ENCODE data around the gene PODXL. TPM values are rescaled to one million over a fixed set of nuclear protein-coding genes. Genes with fewer than 3 reads are reported as not detected.
A peak's percentile ranks its signal among the peaks of the same experiment; 100 is the strongest.

Gene PODXL
- total and polyA plus RNA-seq, 2 of the 8 experiments (the other 6 are each of a cell fraction or from before 2014, with no cell fraction given) = 638 to 925 TPM

DNA sequence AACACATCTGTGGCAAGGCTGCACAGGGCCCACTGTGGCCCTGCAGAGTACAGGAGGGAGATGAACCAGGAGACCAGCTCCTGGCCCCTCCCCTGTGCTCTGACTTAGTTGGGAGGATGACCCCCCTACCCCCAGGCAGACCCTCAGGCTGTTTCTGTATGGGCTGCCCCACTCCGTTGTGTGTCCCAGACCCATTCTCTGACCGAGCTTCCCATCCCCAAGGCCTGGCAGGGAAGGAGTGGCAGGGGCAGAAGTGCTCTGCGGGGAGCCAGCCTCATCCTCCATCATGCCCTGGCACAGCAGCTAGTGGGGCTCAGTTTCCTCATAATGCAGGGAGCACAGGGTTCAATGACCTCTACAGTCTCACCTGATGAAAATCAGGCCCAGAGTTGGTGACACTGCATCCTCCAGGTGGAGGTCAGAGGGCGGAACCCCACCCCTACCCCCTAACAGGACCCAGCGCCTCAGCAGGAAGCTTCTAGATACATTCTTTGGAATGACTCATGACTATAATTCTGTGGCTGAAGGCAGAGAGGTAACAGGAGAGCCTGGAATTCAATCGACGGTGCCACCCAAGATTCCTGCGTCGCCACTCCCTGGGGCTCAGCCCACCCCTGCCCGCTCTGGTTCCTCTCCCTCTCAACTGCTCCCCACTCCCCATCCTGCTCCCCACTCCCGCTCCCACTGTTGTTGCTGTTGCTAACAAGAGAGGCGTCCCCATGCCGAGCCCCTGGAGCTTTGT, 18.2 kb downstream of the PODXL start:
- no peak for FAIRE-seq
- peaks cover 70 to 78% of the 10 kb centered on the region in 2 experiments for H4K20me1 ChIP-seq (replicated peaks in 1 of 2; ENCODE audit: control insufficient read depth in 1 of 2, insufficient read depth in 2 of 2, low read length in 2 of 2)
- TF ChIP-seq KDM4A (IDR thresholded peaks at IDR 0.05; ENCODE audit: low read depth, low read length, severe bottlenecking) = no peak
- TF ChIP-seq JUND (IDR thresholded peaks at IDR 0.05; ENCODE audit: low read length) = peak; percentile 24; the same call in 1 of the 2 replicates
- TF ChIP-seq JUN (IDR thresholded peaks at IDR 0.05; ENCODE audit: low read depth, low read length) = no peak
- no peak for TF ChIP-seq TAF1 (IDR thresholded peaks at IDR 0.05; ENCODE audit: low read depth, low read length)
- TF ChIP-seq, protein P1, sequence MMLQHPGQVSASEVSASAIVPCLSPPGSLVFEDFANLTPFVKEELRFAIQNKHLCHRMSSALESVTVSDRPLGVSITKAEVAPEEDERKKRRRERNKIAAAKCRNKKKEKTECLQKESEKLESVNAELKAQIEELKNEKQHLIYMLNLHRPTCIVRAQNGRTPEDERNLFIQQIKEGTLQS (IDR thresholded peaks at IDR 0.05; ENCODE audit: insufficient read depth, low read depth, low read length) = no peak
- no peak for TF ChIP-seq POU5F1 (IDR thresholded peaks at IDR 0.05; ENCODE audit: low read depth, low read length)
- TF ChIP-seq, protein P2, sequence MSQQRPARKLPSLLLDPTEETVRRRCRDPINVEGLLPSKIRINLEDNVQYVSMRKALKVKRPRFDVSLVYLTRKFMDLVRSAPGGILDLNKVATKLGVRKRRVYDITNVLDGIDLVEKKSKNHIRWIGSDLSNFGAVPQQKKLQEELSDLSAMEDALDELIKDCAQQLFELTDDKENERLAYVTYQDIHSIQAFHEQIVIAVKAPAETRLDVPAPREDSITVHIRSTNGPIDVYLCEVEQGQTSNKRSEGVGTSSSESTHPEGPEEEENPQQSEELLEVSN (IDR thresholded peaks at IDR 0.05) = no peak
- no peak for TF ChIP-seq ZNF274 (IDR thresholded peaks at IDR 0.05; ENCODE audit: borderline replicate concordance, extremely low read depth, low read length)
- TF ChIP-seq HDAC2 (IDR thresholded peaks at IDR 0.05; ENCODE audit: borderline replicate concordance in 1 of 2, low read depth in 2 of 2, low read length in 2 of 2) = no peak
- TF ChIP-seq POLR2A (IDR thresholded peaks at IDR 0.05; ENCODE audit: control extremely low read depth in 1 of 2, low read depth in 2 of 2, low read length in 2 of 2) = peak in 1 of 2 experiments; percentile 28; a peak in 1 of 3 replicates

More for the DNA sequence above, 18.2 kb downstream of the PODXL start:
- Histone ChIP-seq H3K14ac (ENCODE audit: insufficient read length) (no peak overlapping the region), H2BK120ac (replicated peaks; ENCODE audit: low read depth, low read length) (no peak overlapping the region), H3K9ac (replicated peaks in 1 of 4; ENCODE audit: extremely low read depth in 1 of 4, low read depth in 3 of 4, low read length in 3 of 4) (no peak overlapping the region), H2BK20ac (ENCODE audit: low read length) (0 out of 2 replicates have a peak overlapping the region, but pooled peaks have one; percentile 21), H4K8ac (ENCODE audit: extremely low read depth, insufficient read depth, low read length) (no peak overlapping the region; the same call in 1 of the 2 replicates), H2AK5ac (ENCODE audit: low read depth, low read length) (no peak overlapping the region), H2AFZ (ENCODE audit: low read length) (no peak overlapping the region), H3K4me3 (ENCODE audit: extremely low read depth in 1 of 4, insufficient read depth in 2 of 4, low read depth in 3 of 4, low read length in 4 of 4) (no peak overlapping the region), H3K56ac (replicated peaks; ENCODE audit: insufficient read length, low read depth, low read length) (no peak overlapping the region), H3K4me2 (ENCODE audit: insufficient read depth in 1 of 2, low read depth in 2 of 2, low read length in 2 of 2) (peak overlapping the region in 1 of 2 experiments; percentile 19; a peak in 2 of 4 replicates), H3K4me1 (replicated peaks in 1 of 4; ENCODE audit: control insufficient read depth in 3 of 4, insufficient read depth in 4 of 4, low read length in 3 of 4) (peaks cover 21 to 67% (median 39%) of the 10 kb centered on the region in 4 experiments), H3K79me2 (ENCODE audit: control insufficient read depth in 1 of 2, insufficient read depth in 2 of 2, low read length in 2 of 2) (peaks cover 76 to 100% of the 10 kb centered on the region in 2 experiments), H3K79me1 (ENCODE audit: low read depth, low read length) (peaks cover 26% of the 10 kb centered on the region), H2BK12ac (ENCODE audit: low read depth, low read length) (no peak overlapping the region), H4K5ac (ENCODE audit: insufficient read length, low read depth, low read length) (no peak overlapping the region), H3K23ac (ENCODE audit: insufficient read length) (no peak overlapping the region), H3K18ac (ENCODE audit: extremely low read depth, low read length) (peak overlapping the region; percentile 34; the same call in 1 of the 2 replicates), H3K27ac (ENCODE audit: low read depth, low read length) (peak overlapping the region; percentile 47; the same call in 1 of the 2 replicates), H3K9me3 (ENCODE audit: insufficient read depth in 2 of 2, low read depth in 1 of 2, low read length in 1 of 2) (no peaks in the 10 kb centered on the region), H4K91ac (replicated peaks; ENCODE audit: insufficient read length, low read length) (no peak overlapping the region), H2BK5ac (ENCODE audit: low read depth, low read length) (peak overlapping the region; percentile 53; the same call in 1 of the 2 replicates), H3K23me2 (ENCODE audit: low read depth, low read length) (no peaks in the 10 kb centered on the region), H3K27me3 (replicated peaks in 1 of 4; ENCODE audit: control insufficient read depth in 3 of 4, extremely low read depth in 1 of 4, insufficient read depth in 3 of 4, low read length in 3 of 4) (no peaks in the 10 kb centered on the region), H3K4ac (replicated peaks; ENCODE audit: insufficient read length, low read depth, low read length) (no peak overlapping the region), H2BK15ac (ENCODE audit: low read length) (no peak overlapping the region), H3K36me3 (ENCODE audit: control insufficient read depth in 2 of 4, insufficient read depth in 4 of 4, low read length in 3 of 4) (peaks cover 4 to 88% (median 11%) of the 10 kb centered on the region in 4 experiments)
- DNase-seq (ENCODE audit: low read depth in 1 of 2, low spot score in 2 of 2) = no peak
- CTCF ChIA-PET (ENCODE audit: partially characterized antibody) = interaction anchor here (1.1 to 11.9 kb wide), 8 partner anchors 10 to 117 kb away, joined by 4 to 154 read pairs (median 5); no protein-coding TSS in a partner anchor
- 85% methylated on average over 13 of the region's 13 CpGs; no CpG with 5 or more reads in 1 of the 2 experiments for WGBS, 2 experiments (ENCODE audit: extremely low coverage in 1 of 2, insufficient coverage in 1 of 2, insufficient read length in 1 of 2, insufficient replicate concordance in 2 of 2, low coverage in 1 of 2, low lambda C conversion rate in 2 of 2, missing lambda C conversion rate in 1 of 2)
- POLR2A ChIA-PET (ENCODE audit: partially characterized antibody) = interaction anchor here (0.6 to 17.7 kb wide), 16 partner anchors 8 to 590 kb away, joined by 3 to 108 read pairs (median 4); partner anchors contain the start of gene PODXL

Measured in H1 (cell line).